LHCN-M2 (cell line): Measurements from ENCODE around the gene KLHL12. TPM values are rescaled to one million over a fixed set of nuclear protein-coding genes. Genes with fewer than 3 reads are reported as not detected.

Source experiments
- total RNA-seq: library from RNA; depleted of rRNA; stranded (reverse); fragments of >200 nt; gene quantifications from 2 replicates; pipeline ENCODE4 v1.2.3, GENCODE V29; 2014; rRNA removed

The KLHL12 gene
- total RNA-seq, 1 experiment from 2014 or later, result 35.6 TPM

Other genes starting within 250 kb of the KLHL12 start
- gene SYT2, start 216.8 kb downstream of the KLHL12 start, total RNA-seq, result not detected in 2 replicates
- 30.4 and 34.4 TPM in 2 replicates for gene KDM5B, start 118.8 kb downstream of the KLHL12 start, total RNA-seq
- 0.96 TPM in 1 of 2 replicates, not detected in the other for gene PCAT6, start 116.3 kb downstream of the KLHL12 start, total RNA-seq
- 6.6 and 7.1 TPM in 2 replicates for gene RABIF, start 38.1 kb downstream of the KLHL12 start, total RNA-seq
- gene ADIPOR1, start 31.1 kb upstream of the KLHL12 start, total RNA-seq, result 95.3 and 102 TPM in 2 replicates
- 84.9 and 114 TPM in 2 replicates for gene CYB5R1, start 40.0 kb upstream of the KLHL12 start, total RNA-seq
- gene TMEM183A, start 80.1 kb upstream of the KLHL12 start, total RNA-seq, result 67.0 and 73.5 TPM in 2 replicates
- gene PPFIA4, start 99.3 kb upstream of the KLHL12 start, total RNA-seq, result 24.1 and 33.2 TPM in 2 replicates
- gene MYOG, start 158.8 kb upstream of the KLHL12 start, total RNA-seq, result 0.13 and 5.7 TPM in 2 replicates
- 9.7 and 19.1 TPM in 2 replicates for gene ADORA1, start 200.5 kb upstream of the KLHL12 start, total RNA-seq
- 2.8 and 13.7 TPM in 2 replicates for gene MYBPH, start 248.6 kb upstream of the KLHL12 start, total RNA-seq